Common myeloid progenitor, CD34-positive (primary cell): ENCODE data around the gene CCDC142.

Source experiments
- CTCF ChIA-PET: fragments of 350-600 bp; sonication (Branson Sonifier 250); formaldehyde crosslinking; loops from one replicate; lab custom pipeline; 2021; ENCODE audit warnings: antibody characterized with exemption; lab: Charles Lee
- POLR2A ChIA-PET: fragments of 350-600 bp; sonication (Branson Sonifier 250); formaldehyde crosslinking; loops from one replicate; lab custom pipeline; 2021; ENCODE audit warnings: antibody characterized with exemption; lab: Charles Lee
- DNase-seq, 3 donors: peaks; one replicate each; pipeline versions ENCODE4 v3.0.0 to v3.0.0-alpha.2; 2013
- H3K27ac ChIP-seq, 2 experiments: 1 replicate in 1 of 2; 2 replicates in 1 of 2; pipeline ENCODE4 v1.7.0; 2013; ENCODE audit warnings: inconsistent platforms in 2 of 2, low read length in 2 of 2, mild to moderate bottlenecking in 2 of 2, low read depth in 1 of 2, moderate library complexity in 1 of 2; ENCODE audit not compliant: severe bottlenecking in 2 of 2, insufficient read depth in 1 of 2, poor library complexity in 1 of 2
- H3K27me3 ChIP-seq, 5 experiments: replicated peaks in 2 of 5; 1 replicate in 3 of 5; 2 replicates in 2 of 5; pipeline versions ENCODE4 v1.6.1 to v1.7.0; 2013; ENCODE audit warnings: low read length in 4 of 5, mild to moderate bottlenecking in 2 of 5, moderate library complexity in 2 of 5, inconsistent platforms in 1 of 5; ENCODE audit not compliant: insufficient read depth in 5 of 5, control insufficient read depth in 4 of 5
- H3K36me3 ChIP-seq, 4 experiments: 1 replicate in 2 of 4; 2 replicates in 2 of 4; pipeline versions ENCODE4 v1.6.1 to v1.7.0; 2013; ENCODE audit warnings: low read length in 3 of 4, control low read depth in 1 of 4, mild to moderate bottlenecking in 1 of 4; ENCODE audit not compliant: control insufficient read depth in 4 of 4, insufficient read depth in 4 of 4
- H3K4me1 ChIP-seq, 4 experiments: 1 replicate in 3 of 4; 2 replicates in 1 of 4; pipeline versions ENCODE4 v1.6.1 to v1.7.1; 2013; ENCODE audit warnings: low read length in 3 of 4, mild to moderate bottlenecking in 3 of 4, control low read depth in 1 of 4, inconsistent platforms in 1 of 4, moderate library complexity in 1 of 4; ENCODE audit not compliant: control insufficient read depth in 4 of 4, insufficient read depth in 4 of 4; ENCODE audit errors: control extremely low read depth in 1 of 4
- H3K4me3 ChIP-seq, 7 experiments: 1 replicate in 4 of 7; 2 replicates in 3 of 7; pipeline versions ENCODE4 v1.5.1 to v1.7.0; 2013; ENCODE audit warnings: mild to moderate bottlenecking in 7 of 7, low read length in 6 of 7, moderate library complexity in 6 of 7, inconsistent platforms in 2 of 7, low read depth in 2 of 7, control low read depth in 1 of 7; ENCODE audit not compliant: insufficient read depth in 4 of 7, control insufficient read depth in 1 of 7; ENCODE audit errors: extremely low read depth in 1 of 7
- H3K9me3 ChIP-seq, 5 experiments: 1 replicate in 4 of 5; 2 replicates in 1 of 5; pipeline versions ENCODE4 v1.6.1 to v1.7.1; 2013; ENCODE audit warnings: low read length in 4 of 5, mild to moderate bottlenecking in 2 of 5, inconsistent platforms in 1 of 5, low read depth in 1 of 5, moderate library complexity in 1 of 5; ENCODE audit not compliant: control insufficient read depth in 4 of 5, insufficient read depth in 2 of 5; ENCODE audit errors: control extremely low read depth in 1 of 5
- WGBS: methylation state at CpG from one replicate; pipeline ENCODE4 v1.1.5; 2013; ENCODE audit not compliant: insufficient coverage; 5-methylcytosine and 5-hydroxymethylcytosine counted together

CCDC142 gene

GRCh38 chr2:74439373-74439772 lies 43.4 kb downstream of the CCDC142 start:
- Histone ChIP-seq H3K9me3 (no peaks in the 10 kb centered on the region), H3K4me3 (peak overlapping the region in 6 of 7 experiments; percentile 60 to 84 (median 72)), H3K27me3 (peaks cover 0 to 25% (median 8%) of the 10 kb centered on the region in 5 experiments), H3K27ac (no peak overlapping the region), H3K4me1 (peaks cover 4 to 48% (median 43%) of the 10 kb centered on the region in 4 experiments), H3K36me3 (no peaks in the 10 kb centered on the region)
- WGBS, result 10% methylated on average over 2 of the region's 3 CpGs
- ChIA-PET POLR2A (interaction anchor here (1.0 to 2.6 kb wide), 2 partner anchors 10 to 18 kb away, joined by 3 to 10 read pairs; partner anchors contain the start of gene WBP1), CTCF (interaction anchor here (1.0 to 2.5 kb wide), 9 partner anchors 9 to 242 kb away, joined by 3 to 16 read pairs (median 4); partner anchors contain the start of genes CCDC142, INO80B and TTC31)
- DNase-seq, result no peak

GRCh38 chr2:74438248-74438647 lies 44.5 kb downstream of the CCDC142 start:
- Histone ChIP-seq H3K27ac (no peak overlapping the region), H3K36me3 (no peaks in the 10 kb centered on the region), H3K4me3 (no peak overlapping the region), H3K4me1 (peaks cover 0 to 43% (median 37%) of the 10 kb centered on the region in 4 experiments), H3K27me3 (peaks cover 0 to 25% (median 8%) of the 10 kb centered on the region in 5 experiments), H3K9me3 (no peaks in the 10 kb centered on the region)
- ChIA-PET CTCF (no interaction called here), POLR2A (no interaction called here)
- 100% methylated on average over 1 of the region's 1 CpG for WGBS
- no peak for DNase-seq

GRCh38 chr2:74436848-74437695 lies 45.7 kb downstream of the CCDC142 start:
- DNase-seq, result no peak
- 82% methylated on average over 5 of the region's 6 CpGs for WGBS
- Histone ChIP-seq H3K9me3 (no peaks in the 10 kb centered on the region), H3K27me3 (peaks cover 0 to 16% (median 4%) of the 10 kb centered on the region in 5 experiments), H3K36me3 (peaks cover 0 to 4% (median 0%) of the 10 kb centered on the region in 4 experiments), H3K4me1 (peaks cover 0 to 46% (median 39%) of the 10 kb centered on the region in 4 experiments), H3K4me3 (no peak overlapping the region), H3K27ac (peak overlapping the region in 1 of 2 experiments; percentile 8)
- CTCF ChIA-PET, result interaction anchor here (1.1 kb wide), 1 partner anchor 12 kb away, joined by 3 read pairs; no protein-coding TSS in a partner anchor
- POLR2A ChIA-PET, result no interaction called here

GRCh38 chr2:74436111-74436805 lies 46.5 kb downstream of the CCDC142 start:
- Histone ChIP-seq H3K27me3 (peaks cover 0 to 7% (median 1%) of the 10 kb centered on the region in 5 experiments), H3K36me3 (peaks cover 0 to 10% (median 2%) of the 10 kb centered on the region in 4 experiments), H3K9me3 (no peaks in the 10 kb centered on the region), H3K4me1 (peaks cover 0 to 44% (median 32%) of the 10 kb centered on the region in 4 experiments), H3K27ac (peak overlapping the region in 1 of 2 experiments; percentile 8), H3K4me3 (no peak overlapping the region)
- no peak for DNase-seq
- 97% methylated on average over 38 of the region's 43 CpGs for WGBS
- ChIA-PET POLR2A (no interaction called here), CTCF (interaction anchor here (0.8 to 1.1 kb wide), 2 partner anchors 11 to 23 kb away, joined by 3 read pairs; no protein-coding TSS in a partner anchor)

GRCh38 chr2:74430502-74430901 lies 52.3 kb downstream of the CCDC142 start:
- ChIA-PET CTCF (interaction anchor here (3.0 kb wide), 1 partner anchor 10 kb away, joined by 16 read pairs; no protein-coding TSS in a partner anchor), POLR2A (no interaction called here)
- Histone ChIP-seq H3K27me3 (no peaks in the 10 kb centered on the region), H3K9me3 (no peaks in the 10 kb centered on the region), H3K36me3 (peaks cover 2 to 64% (median 43%) of the 10 kb centered on the region in 4 experiments), H3K4me1 (peaks cover 0 to 4% (median 3%) of the 10 kb centered on the region in 4 experiments), H3K4me3 (no peak overlapping the region), H3K27ac (no peak overlapping the region)
- 94% methylated on average over 6 of the region's 11 CpGs for WGBS
- no peak for DNase-seq

GRCh38 chr2:74429487-74430451 lies 53.0 kb downstream of the CCDC142 start:
- DNase-seq, result no peak
- Histone ChIP-seq H3K27me3 (no peaks in the 10 kb centered on the region), H3K27ac (no peak overlapping the region), H3K36me3 (peaks cover 2 to 71% (median 48%) of the 10 kb centered on the region in 4 experiments), H3K4me3 (no peak overlapping the region), H3K4me1 (peaks cover 0 to 4% (median 3%) of the 10 kb centered on the region in 4 experiments), H3K9me3 (no peaks in the 10 kb centered on the region)
- ChIA-PET POLR2A (interaction anchor here (0.8 kb wide), 1 partner anchor 9 kb away, joined by 3 read pairs; no protein-coding TSS in a partner anchor), CTCF (interaction anchor here (3.0 kb wide), 1 partner anchor 11 kb away, joined by 16 read pairs; no protein-coding TSS in a partner anchor)
- 93% methylated on average over 11 of the region's 18 CpGs for WGBS
